Liver (tissue), 9 donors: ENCODE data around the gene TRIM17. TPM values are rescaled to one million over a fixed set of nuclear protein-coding genes. Genes with fewer than 3 reads are reported as not detected.

Experiments
- DNase-seq: peaks from one replicate; pipeline ENCODE4 v3.0.0-alpha.2; 2017; ENCODE audit warnings: low spot score
- H3K27ac ChIP-seq, 2 donors: one replicate each; pipeline ENCODE4 v1.7.0; 2013; ENCODE audit warnings: inconsistent platforms in 2 of 2, low read length in 2 of 2, control low read depth in 1 of 2, low read depth in 1 of 2, mild to moderate bottlenecking in 1 of 2
- H3K27me3 ChIP-seq, 4 donors: one replicate each; pipeline versions ENCODE4 v1.6.1 to v1.7.0; 2013; ENCODE audit warnings: low read length in 3 of 4, inconsistent platforms in 1 of 4, mild to moderate bottlenecking in 1 of 4, moderate library complexity in 1 of 4; ENCODE audit not compliant: control insufficient read depth in 4 of 4, insufficient read depth in 4 of 4
- H3K36me3 ChIP-seq, 4 donors: one replicate each; pipeline versions ENCODE4 v1.6.1 to v1.7.0; 2013; ENCODE audit warnings: low read length in 3 of 4, mild to moderate bottlenecking in 3 of 4, low read depth in 1 of 4, moderate library complexity in 1 of 4; ENCODE audit not compliant: control insufficient read depth in 4 of 4, insufficient read depth in 3 of 4
- H3K4me1 ChIP-seq, 4 donors: one replicate each; pipeline versions ENCODE4 v1.6.1 to v1.7.0; 2013; ENCODE audit warnings: low read length in 3 of 4, mild to moderate bottlenecking in 3 of 4, moderate library complexity in 1 of 4; ENCODE audit not compliant: control insufficient read depth in 4 of 4, insufficient read depth in 4 of 4
- H3K4me3 ChIP-seq, 3 donors: one replicate each; pipeline versions ENCODE4 v1.6.1 to v1.7.0; 2013; ENCODE audit warnings: low read length in 3 of 3, control low read depth in 1 of 3, low read depth in 1 of 3, mild to moderate bottlenecking in 1 of 3
- H3K9ac ChIP-seq, 2 donors: one replicate each; pipeline ENCODE4 v1.7.0; 2013; ENCODE audit warnings: low read length in 2 of 2, mild to moderate bottlenecking in 2 of 2, moderate library complexity in 2 of 2, control low read depth in 1 of 2, low read depth in 1 of 2
- H3K9me3 ChIP-seq, 4 donors: one replicate each; pipeline versions ENCODE4 v1.6.1 to v1.7.0; 2013; ENCODE audit warnings: low read length in 3 of 4; ENCODE audit not compliant: control insufficient read depth in 4 of 4
- ATF3 ChIP-seq: IDR thresholded peaks from 2 replicates; pipeline ENCODE4 v1.6.1; 2016; ENCODE audit warnings: antibody characterized with exemption
- EGR1 ChIP-seq, 2 donors: IDR thresholded peaks; 2 replicates each; pipeline ENCODE4 v1.6.1; 2016 to 2018; ENCODE audit warnings: antibody characterized with exemption in 2 of 2, low read depth in 2 of 2
- FOXA1 ChIP-seq: IDR thresholded peaks from 2 replicates; pipeline ENCODE4 v1.6.1; 2016; ENCODE audit warnings: antibody characterized with exemption
- HNF4A ChIP-seq, 2 donors: conservative IDR thresholded peaks; 2 replicates each; pipeline ENCODE4 v1.6.1; 2016; ENCODE audit warnings: antibody characterized with exemption in 2 of 2, mild to moderate bottlenecking in 2 of 2
- HNF4G ChIP-seq: IDR thresholded peaks from 2 replicates; pipeline ENCODE4 v1.6.1; 2016; ENCODE audit warnings: antibody characterized with exemption
- JUND ChIP-seq, 2 donors: IDR thresholded peaks; 2 replicates each; pipeline ENCODE4 v1.6.1; 2016; ENCODE audit warnings: antibody characterized with exemption in 2 of 2
- MAX ChIP-seq: IDR thresholded peaks from 2 replicates; pipeline ENCODE4 v1.6.1; 2016; ENCODE audit warnings: antibody characterized with exemption
- NR2F2 ChIP-seq: IDR thresholded peaks from 2 replicates; pipeline ENCODE4 v1.6.1; 2016; ENCODE audit warnings: antibody characterized with exemption
- RAD21 ChIP-seq, 2 donors: IDR thresholded peaks; 2 replicates each; pipeline ENCODE4 v1.6.1; 2016; ENCODE audit warnings: antibody characterized with exemption in 2 of 2, mild to moderate bottlenecking in 2 of 2
- REST ChIP-seq: IDR thresholded peaks from 2 replicates; pipeline ENCODE4 v1.6.1; 2016; ENCODE audit warnings: antibody characterized with exemption, mild to moderate bottlenecking
- RXRA ChIP-seq, 2 donors: IDR thresholded peaks; 2 replicates each; pipeline ENCODE4 v1.6.1; 2017 to 2018; ENCODE audit warnings: antibody characterized with exemption in 2 of 2, mild to moderate bottlenecking in 1 of 2
- SP1 ChIP-seq: IDR thresholded peaks from 2 replicates; pipeline ENCODE4 v1.6.1; 2018; ENCODE audit warnings: antibody characterized with exemption, mild to moderate bottlenecking
- YY1 ChIP-seq: IDR thresholded peaks from 2 replicates; pipeline ENCODE4 v1.6.1; 2016; ENCODE audit warnings: antibody characterized with exemption, mild to moderate bottlenecking
- WGBS: extraction: QIAGEN DNeasy Blood & Tissue Kit; methylation state at CpG from one replicate; pipeline ENCODE4 v1.1.7; 2013; 5-methylcytosine and 5-hydroxymethylcytosine counted together
- polyA plus RNA-seq, 2 donors: library from polyadenylated mRNA; stranded (reverse) in 1 of 2; unstranded in 1 of 2; fragments of 200-250 nt in 1 of 2; fragments of >200 nt in 1 of 2; fragmentation: Nextera tagmentation in 1 of 2; extraction: Ambion mirVana in 1 of 2; gene quantifications; one replicate each; pipeline versions ENCODE4 v1.2.1 to v1.2.3, GENCODE V29; 2013 to 2015
- total RNA-seq, 2 donors: library from RNA; depleted of rRNA; stranded (reverse); fragments of >200 nt; gene quantifications; one replicate each; pipeline ENCODE4 v1.2.3, GENCODE V29; 2014
- donor health status: healthy.
- donor health status: healthy.
- donor health status: healthy.
- donor health status: healthy.
- donor health status: healthy.

The TRIM17 gene
- total and polyA plus RNA-seq, 4 donors, result 0.08 to 0.49 TPM; not detected in 2

GRCh38 chr1:228396770-228397662 lies 19.6 kb downstream of the TRIM17 start:
- Histone ChIP-seq H3K9me3 (no peaks in the 10 kb centered on the region), H3K4me3 (no peak overlapping the region), H3K36me3 (peaks cover 8 to 39% (median 13%) of the 10 kb centered on the region in 4 donors), H3K9ac (no peak overlapping the region), H3K27me3 (no peaks in the 10 kb centered on the region), H3K4me1 (no peaks in the 10 kb centered on the region), H3K27ac (no peak overlapping the region)
- TF ChIP-seq MAX (no peak), RAD21 (IDR thresholded peaks at IDR 0.05) (no peak), YY1 (no peak), NR2F2 (no peak), HNF4G (no peak)
- WGBS, result 96% methylated on average over 21 of the region's 21 CpGs
- no peak for DNase-seq

- Histone ChIP-seq H3K9ac (no peak overlapping the region), H3K27me3 (no peaks in the 10 kb centered on the region), H3K4me1 (no peaks in the 10 kb centered on the region), H3K4me3 (no peak overlapping the region), H3K27ac (no peak overlapping the region), H3K36me3 (peaks cover 8 to 30% (median 13%) of the 10 kb centered on the region in 4 donors), H3K9me3 (no peaks in the 10 kb centered on the region)
- WGBS, result 95% methylated on average over 38 of the region's 38 CpGs
- TF ChIP-seq REST, result no peak
- TF ChIP-seq RAD21 (IDR thresholded peaks at IDR 0.05), result no peak
- TF ChIP-seq JUND (IDR thresholded peaks at IDR 0.05), result no peak
- DNase-seq, result no peak
These were observed 21.9 kb downstream of the TRIM17 start for GRCh38 chr1:228394571-228395394.

GRCh38 chr1:228393811-228394570 lies 22.7 kb downstream of the TRIM17 start:
- 96% methylated on average over 9 of the region's 9 CpGs for WGBS
- no peak overlapping the region for H3K9ac ChIP-seq
- no peak overlapping the region for H3K27ac ChIP-seq
- H3K36me3 ChIP-seq, result peaks cover 7 to 28% (median 13%) of the 10 kb centered on the region in 4 donors
- H3K4me1 ChIP-seq, result no peaks in the 10 kb centered on the region
- no peak overlapping the region for H3K4me3 ChIP-seq
- no peaks in the 10 kb centered on the region for H3K9me3 ChIP-seq
- no peak for DNase-seq
- H3K27me3 ChIP-seq, result no peaks in the 10 kb centered on the region
- TF ChIP-seq HNF4A (conservative IDR thresholded peaks at IDR 0.05), result no peak
- no peak for TF ChIP-seq SP1
- TF ChIP-seq FOXA1, result no peak
- no peak for TF ChIP-seq ATF3
- no peak for TF ChIP-seq MAX
- TF ChIP-seq EGR1 (IDR thresholded peaks at IDR 0.05; ENCODE audit: low read depth in 2 of 2), result no peak
- no peak for TF ChIP-seq JUND (IDR thresholded peaks at IDR 0.05)
- TF ChIP-seq RXRA (IDR thresholded peaks at IDR 0.05), result no peak
- no peak for TF ChIP-seq REST
- no peak for TF ChIP-seq YY1
